GM12865 (cell line): ENCODE data around the gene HNRNPAB.

Source experiments
- DNase-seq: peaks from one replicate; pipeline ENCODE4 v3.0.0; 2010; ENCODE audit warnings: low read depth
- H3K4me3 ChIP-seq: 2 replicates; pipeline ENCODE4 v1.5.1; 2011; ENCODE audit warnings: mild to moderate bottlenecking, low read depth, low read length, control low read depth
- CTCF ChIP-seq: IDR thresholded peaks from 2 replicates; pipeline ENCODE4 v1.5.1; 2011; ENCODE audit warnings: low read length, control low read depth, low read depth, inconsistent platforms; ENCODE audit not compliant: insufficient read depth; ENCODE audit errors: missing control alignments

HNRNPAB gene

GRCh38 chr5:178234750-178235587, 30.6 kb downstream of the HNRNPAB start:
- H3K4me3 ChIP-seq = no peak overlapping the region
- DNase-seq = peak; percentile 80
- TF ChIP-seq CTCF = peak; percentile 78

GRCh38 chr5:178235588-178235974, 31.2 kb downstream of the HNRNPAB start:
- no peak overlapping the region for H3K4me3 ChIP-seq
- no peak for TF ChIP-seq CTCF
- DNase-seq = no peak

GRCh38 chr5:178236126-178236525, 31.8 kb downstream of the HNRNPAB start:
- no peak for TF ChIP-seq CTCF
- DNase-seq = no peak
- no peak overlapping the region for H3K4me3 ChIP-seq

- no peak overlapping the region for H3K4me3 ChIP-seq
- DNase-seq = no peak
- no peak for TF ChIP-seq CTCF
These were observed 32.3 kb downstream of the HNRNPAB start for GRCh38 chr5:178236679-178237078.

- TF ChIP-seq CTCF = no peak
- H3K4me3 ChIP-seq = no peak overlapping the region
- no peak for DNase-seq
These were observed 33.3 kb downstream of the HNRNPAB start for GRCh38 chr5:178237431-178238312.

GRCh38 chr5:178238313-178238635, 33.9 kb downstream of the HNRNPAB start:
- no peak for TF ChIP-seq CTCF
- no peak for DNase-seq
- H3K4me3 ChIP-seq = no peak overlapping the region
